H54 (cell line): Measurements from ENCODE around the gene STX12.
A peak's percentile ranks its signal among the peaks of the same experiment; 100 is the strongest.

Experiments used
- DNase-seq: peaks from one replicate; pipeline ENCODE4 v3.0.0; 2011; ENCODE audit warnings: low spot score, mixed read lengths; ENCODE audit not compliant: insufficient read length
- FAIRE-seq: peaks from 3 replicates; lab custom pipeline; 2011; peaks lifted over from hg19 to GRCh38; lab: Jason Lieb, UNC
- POLR2A ChIP-seq: IDR thresholded peaks from 2 replicates; pipeline ENCODE4 v1.6.1; 2011; ENCODE audit warnings: low read depth, mild to moderate bottlenecking, low read length

Gene STX12

DNA sequence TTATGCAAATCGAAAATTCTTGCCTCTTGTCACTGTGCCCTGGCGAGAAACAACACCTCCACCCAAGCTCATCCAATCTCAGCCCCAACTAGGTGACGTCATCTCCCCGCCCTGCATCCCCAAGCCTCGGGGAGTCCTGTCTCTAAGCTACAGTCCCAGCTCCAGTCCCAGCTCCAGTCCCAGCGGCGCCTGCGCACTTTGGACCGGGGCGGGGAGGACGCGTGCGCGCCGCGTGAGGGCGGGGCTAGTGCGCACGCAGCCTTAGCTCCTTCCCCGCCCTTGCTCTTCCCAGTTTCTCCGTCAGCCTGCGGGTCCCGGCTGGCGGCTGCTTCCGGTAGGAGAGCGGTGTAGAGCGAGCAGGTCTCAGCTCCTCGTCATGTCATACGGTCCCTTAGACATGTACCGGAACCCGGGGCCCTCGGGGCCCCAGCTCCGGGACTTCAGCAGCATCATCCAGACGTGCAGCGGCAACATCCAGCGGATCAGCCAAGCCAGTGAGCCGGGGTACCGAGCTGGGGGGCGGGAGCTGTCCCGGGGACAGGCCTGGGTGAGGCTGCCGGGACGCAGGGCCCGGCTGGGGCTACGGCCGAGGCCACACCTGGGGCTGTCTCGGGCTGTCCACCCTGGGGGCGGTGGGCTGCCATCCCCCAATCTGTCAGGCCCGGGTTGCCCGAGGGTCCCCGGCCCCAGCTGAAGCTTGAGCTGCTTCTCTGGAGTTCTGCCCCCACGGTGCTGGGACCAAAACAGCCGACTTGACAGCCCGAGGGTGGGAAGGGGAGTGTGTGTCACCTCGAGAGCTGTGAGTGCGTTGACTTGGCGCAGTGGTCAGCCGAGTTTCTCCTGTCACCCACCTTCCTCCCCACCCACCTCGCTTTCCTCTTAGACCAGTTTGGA is at the start of gene STX12:
Gene STX12, plus strand, starts transcription at position 288 of the 894 bp plus-strand sequence. Its CDS starts 89 bp downstream, at position 377.
- TF ChIP-seq POLR2A: peak; percentile 76
- peak; percentile 77 for DNase-seq
- FAIRE-seq: peak; percentile 93

DNA sequence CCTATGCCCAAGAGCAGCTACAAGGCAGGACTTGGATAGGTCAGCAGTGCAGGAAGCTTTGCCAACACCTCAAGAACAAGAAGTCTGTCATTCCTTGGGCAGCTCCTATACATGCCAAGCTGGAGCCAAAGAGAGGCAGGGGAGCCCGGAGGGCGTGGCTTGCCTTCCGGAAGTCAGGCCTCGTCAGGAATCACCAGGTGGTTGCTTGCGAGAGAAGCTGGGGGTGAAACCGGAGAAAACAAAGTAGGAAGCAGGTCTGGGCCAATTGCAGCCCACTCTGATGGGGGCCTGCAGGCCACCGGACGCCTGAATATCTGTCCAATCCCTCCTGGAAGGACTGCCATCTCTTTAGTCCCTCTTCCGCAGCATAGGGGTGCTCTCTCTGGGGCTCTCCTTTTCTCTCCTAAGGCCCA is 48.1 kb upstream of the STX12 start:
- no peak for DNase-seq
- TF ChIP-seq POLR2A: no peak

DNA sequence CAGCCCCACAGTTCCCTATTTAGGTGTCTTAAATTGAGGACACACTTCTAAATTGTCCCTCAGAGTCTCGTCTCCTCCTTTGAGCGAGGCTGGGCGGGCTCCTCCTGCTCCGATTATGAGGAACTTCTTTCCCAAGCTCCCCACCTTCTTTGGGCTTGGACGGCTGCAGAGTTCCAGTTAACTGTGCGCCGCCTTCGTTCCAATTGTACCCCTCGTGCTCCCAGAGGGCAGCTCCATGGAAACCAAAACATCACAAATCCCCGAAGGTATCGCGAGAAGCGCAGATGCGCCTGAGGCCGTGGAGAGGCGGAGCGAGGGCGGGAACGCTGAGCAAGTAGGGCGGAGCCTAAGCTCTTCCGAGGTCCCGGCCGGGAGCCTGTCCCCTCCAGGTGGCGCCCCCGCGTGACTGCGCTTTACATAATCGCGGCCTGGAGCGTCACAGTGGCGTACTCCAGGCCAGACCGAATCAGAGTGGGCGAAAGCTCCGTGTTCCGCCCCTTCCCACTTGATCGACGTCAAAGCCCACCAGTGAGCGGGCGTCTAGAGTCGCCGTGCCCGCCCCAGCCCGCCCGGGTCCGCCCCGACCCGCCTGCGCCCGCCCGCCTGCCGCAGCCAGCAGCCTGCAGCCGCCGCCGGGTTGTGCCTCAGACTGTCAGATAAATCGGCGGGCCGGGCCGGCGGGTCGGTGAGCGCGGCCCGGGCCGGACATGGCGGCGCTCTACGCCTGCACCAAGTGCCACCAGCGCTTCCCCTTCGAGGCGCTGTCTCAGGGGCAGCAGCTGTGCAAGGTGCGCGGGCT is 47.4 kb upstream of the STX12 start, which contains the start of gene FAM76A:
Gene FAM76A, plus strand, starts transcription at position 588 of the 799 bp plus-strand sequence. Its CDS starts 120 bp downstream, at position 708.
- FAIRE-seq (peak; percentile 81), DNase-seq (peak; percentile 90)
- TF ChIP-seq POLR2A: 0 out of 2 replicates have a peak, but pooled peaks have one; percentile 32

More for the DNA sequence above, 48.1 kb upstream of the STX12 start:
- FAIRE-seq: no peak

DNA sequence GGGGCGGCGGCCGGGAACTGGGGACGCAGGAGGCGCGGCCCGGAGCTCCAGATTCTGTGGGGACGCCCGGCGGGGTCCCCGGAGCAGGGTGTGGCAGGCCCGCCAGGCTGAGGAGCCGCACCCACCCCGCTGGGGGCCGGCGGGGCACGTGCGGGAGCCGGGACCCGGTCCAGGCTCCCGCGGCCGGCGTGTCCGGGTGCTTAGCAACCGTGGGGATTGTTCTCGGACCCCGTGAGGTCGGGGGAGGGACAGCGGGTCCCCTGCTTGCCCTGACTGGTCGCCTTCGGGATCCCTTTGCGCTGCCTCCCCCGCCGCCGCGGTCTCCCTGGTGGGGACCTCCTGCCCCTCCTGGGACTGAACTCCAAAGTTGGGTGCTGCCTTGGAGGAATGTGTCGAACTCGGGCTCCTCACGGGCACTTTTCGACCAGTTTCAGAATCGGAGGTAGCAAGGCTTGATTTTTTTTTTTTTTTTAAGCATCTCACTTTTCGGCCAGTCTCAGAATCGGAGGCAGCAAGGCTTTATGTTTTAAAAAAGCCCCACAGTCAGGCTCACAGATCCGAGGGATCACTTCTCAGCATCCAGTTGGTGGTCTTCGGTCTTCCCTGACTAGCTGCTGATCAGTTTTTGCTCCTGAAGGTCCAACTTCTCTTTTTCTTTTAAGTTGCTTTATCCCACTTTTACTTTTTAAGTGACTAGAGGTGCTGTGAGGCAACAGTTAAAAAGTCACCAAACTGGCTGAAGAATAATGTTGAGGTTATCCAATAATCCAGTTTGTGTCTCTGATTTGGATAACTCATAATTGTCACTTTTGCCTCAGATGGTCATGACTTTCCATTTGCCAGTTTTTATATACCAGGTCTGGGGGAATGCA is 46.6 kb upstream of the STX12 start:
- no peak for TF ChIP-seq POLR2A
- DNase-seq (peak; percentile 35), FAIRE-seq (peak; percentile 20)

DNA sequence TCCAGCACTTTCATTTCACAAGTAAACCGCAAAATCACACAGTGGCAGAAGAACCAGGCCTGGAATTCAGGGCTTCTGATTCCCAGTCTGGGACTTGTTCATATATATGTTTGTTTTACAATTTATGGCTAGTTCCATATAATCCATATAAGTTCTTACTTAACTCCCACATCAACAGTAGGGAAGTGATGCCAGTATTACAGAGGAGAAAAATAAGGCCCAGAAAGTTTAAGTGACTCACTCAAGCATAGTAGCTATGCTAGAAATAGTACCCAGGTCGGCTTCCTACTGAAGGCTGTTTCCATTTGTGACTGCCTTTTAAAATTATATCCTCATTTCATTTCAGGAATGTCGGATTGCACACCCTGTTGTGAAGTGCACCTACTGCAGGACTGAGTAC is 45.9 kb upstream of the STX12 start:
- FAIRE-seq: no peak

DNA sequence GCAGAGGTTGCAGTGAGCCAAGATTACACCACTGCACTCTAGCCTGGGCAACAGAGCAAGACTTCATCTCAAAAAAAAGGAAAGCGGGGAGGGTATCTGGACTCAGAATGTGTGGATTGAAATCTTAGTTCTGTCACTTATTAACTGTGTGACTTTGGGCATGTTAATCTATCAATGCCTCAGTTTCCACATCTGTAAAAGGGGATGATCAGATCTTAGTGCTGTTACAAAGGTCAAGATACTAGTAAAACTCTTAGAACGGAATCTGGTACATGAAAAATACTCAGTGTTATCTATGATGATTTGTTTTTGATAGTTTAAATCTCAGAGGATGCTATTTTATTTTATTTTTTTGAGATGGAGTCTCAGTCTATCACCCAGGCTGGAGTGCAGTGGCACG is 36.8 kb upstream of the STX12 start:
- no peak for TF ChIP-seq POLR2A
- DNase-seq (no peak), FAIRE-seq (no peak)

More for the DNA sequence above, 45.9 kb upstream of the STX12 start:
- DNase-seq: no peak
- TF ChIP-seq POLR2A: no peak

DNA sequence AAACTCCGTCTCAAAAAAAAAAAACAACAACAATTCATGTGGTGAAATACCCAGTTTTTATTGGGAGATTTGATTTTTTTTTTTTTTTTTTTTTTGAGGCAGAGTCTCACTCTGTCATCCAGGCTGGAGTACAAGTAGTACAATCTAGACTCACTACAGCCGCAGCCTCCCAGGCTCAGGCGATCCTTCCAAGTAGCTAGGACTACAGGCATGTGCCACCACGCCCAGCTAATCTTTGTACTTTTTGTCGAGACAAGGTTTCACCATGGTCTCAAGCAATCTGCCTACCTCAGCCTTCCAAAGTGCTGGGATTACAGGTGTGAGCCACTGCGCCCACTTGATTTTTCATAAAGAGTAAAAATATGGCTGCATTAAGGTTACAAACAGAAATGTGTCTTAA is 31.9 kb upstream of the STX12 start:
- no peak for FAIRE-seq
- no peak for TF ChIP-seq POLR2A
- DNase-seq: no peak

DNA sequence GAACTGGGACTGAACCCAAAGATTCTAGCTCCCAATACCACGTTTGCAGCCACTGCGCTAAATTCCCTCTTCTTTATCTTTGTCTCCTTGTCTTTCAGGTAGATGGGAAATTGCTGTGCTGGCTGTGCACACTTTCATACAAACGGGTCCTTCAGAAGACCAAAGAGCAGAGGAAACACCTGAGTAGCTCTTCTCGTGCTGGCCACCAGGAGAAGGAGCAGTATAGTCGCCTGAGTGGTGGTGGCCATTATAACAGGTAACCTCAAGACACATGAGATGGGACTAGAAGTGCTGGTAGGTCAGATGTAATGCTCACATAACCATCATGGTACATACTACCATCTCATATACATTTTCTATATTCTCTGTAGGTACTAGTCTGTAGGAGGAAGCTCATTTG is 28.5 kb upstream of the STX12 start:
- TF ChIP-seq POLR2A: no peak
- FAIRE-seq (no peak), DNase-seq (no peak)

DNA sequence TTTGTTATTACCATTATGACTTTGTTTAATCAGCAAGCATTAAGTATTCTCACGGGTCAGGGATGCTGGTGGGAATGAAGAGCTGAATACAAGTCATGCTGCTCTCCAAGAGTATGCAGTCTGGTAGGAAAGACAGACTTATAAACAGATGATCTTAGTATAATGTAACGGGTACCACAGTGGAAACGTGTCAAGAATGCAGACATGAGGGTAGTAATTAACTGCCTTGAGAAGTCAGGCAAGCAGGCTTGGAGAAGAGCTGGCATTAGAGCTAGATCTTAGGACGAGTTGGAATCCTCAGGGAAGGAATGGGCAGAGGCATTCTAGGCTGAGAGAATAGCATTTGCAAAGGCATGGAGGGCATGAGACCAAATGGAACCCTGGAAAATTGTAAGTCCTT is 27.6 kb upstream of the STX12 start:
- DNase-seq: no peak
- FAIRE-seq: no peak
- TF ChIP-seq POLR2A: no peak

DNA sequence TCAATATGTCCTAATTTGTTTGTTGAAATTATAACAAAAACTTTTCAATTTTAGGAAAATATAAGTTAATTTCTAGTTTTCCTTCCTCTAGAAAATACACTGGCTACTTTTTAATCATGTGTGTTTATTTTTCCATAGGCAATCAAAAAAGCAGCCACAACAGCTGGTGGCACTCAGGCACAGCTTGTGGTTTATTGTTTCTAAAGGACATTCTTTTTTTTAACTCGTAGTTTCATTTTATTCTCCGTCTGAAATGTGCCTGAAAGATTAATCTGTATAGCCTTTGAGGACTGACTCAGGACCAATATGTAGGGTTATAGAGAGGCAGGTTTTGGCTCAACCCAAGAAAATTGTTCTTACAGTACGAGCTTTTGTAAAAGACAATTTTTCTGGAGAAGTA is 20.7 kb upstream of the STX12 start:
- DNase-seq (no peak), FAIRE-seq (no peak)
- no peak for TF ChIP-seq POLR2A

DNA sequence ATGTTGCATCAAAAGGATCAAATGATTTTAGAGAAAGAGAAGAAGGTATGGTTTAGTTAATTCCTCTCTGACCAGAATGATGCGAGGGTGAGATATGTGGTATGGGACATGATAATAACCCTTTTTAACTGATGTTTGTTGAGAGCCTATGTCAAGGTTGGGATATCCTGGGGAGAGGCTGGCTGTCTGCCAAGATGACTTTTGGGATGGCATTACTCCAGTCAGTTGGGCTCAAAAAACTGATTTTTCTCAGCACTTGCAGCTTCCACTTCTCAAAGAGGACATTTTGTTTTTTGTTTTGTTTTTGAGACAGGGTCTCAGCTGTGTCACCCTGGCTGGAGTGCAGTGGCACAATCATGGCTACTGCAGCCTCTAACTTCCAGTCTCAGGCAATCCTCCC is 17.7 kb upstream of the STX12 start:
- DNase-seq: no peak
- TF ChIP-seq POLR2A: no peak
- FAIRE-seq: no peak

DNA sequence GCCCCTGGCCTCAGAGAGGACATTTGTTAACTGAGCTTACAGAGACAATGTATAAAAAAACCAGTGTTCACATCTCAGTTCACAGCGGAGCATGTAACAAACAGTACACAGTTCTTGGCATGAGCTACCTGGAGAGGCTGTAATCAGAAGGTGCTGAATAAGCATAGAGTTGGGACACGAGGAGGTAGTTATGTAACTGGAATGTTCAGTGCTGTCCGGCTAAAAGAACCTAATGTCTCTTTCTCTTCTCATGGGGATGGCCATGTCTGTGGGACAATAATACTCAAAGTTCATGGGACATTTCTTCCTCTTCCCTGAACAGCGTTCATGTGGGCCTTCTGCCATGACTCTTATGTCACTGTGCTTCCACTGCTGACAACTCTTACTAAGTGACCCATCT is 17.2 kb upstream of the STX12 start:
- TF ChIP-seq POLR2A: no peak
- DNase-seq (no peak), FAIRE-seq (no peak)

DNA sequence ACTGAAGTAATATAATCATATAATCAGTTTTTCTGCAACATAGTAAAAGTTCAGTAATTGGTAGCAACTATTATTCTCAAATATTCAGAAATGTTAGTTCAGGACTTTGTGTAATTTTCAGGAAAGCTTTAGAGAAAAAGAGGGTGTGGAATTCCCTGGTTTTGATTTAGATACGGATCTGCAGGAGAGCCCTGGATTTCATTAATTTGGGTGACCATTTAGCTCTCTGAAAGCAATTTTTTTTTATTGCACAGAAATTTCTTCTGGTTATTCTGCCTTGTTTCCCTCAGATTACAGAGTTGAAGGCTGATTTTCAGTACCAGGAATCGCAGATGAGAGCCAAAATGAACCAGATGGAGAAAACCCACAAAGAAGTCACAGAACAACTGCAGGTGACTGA is 13.8 kb upstream of the STX12 start:
- DNase-seq (no peak), FAIRE-seq (no peak)
- TF ChIP-seq POLR2A: no peak
